Left lobe of liver (tissue), 2 donors: ENCODE data around the gene GCG. TPM values are rescaled to one million over a fixed set of nuclear protein-coding genes. Genes with fewer than 3 reads are reported as not detected.

Source experiments
- ATAC-seq: fragments of 200-7000 bp; cut with Tn5 transposase; one replicate; pipeline ENCODE4 v1.9.1; 2020; ENCODE audit warnings: mild to moderate bottlenecking, moderate library complexity
- DNase-seq: peaks from one replicate; pipeline ENCODE4 v3.0.0-alpha.2; 2020; ENCODE audit warnings: low spot score
- total RNA-seq: library from RNA; stranded (reverse); gene quantifications from one replicate; pipeline ENCODE4 v1.2.1, GENCODE V29; 2021
- donor health status: DM: no; HTN: no; CAD: no; lungs with moderate emphysema.
- donor health status: DM: no; HTN: yes; CAD: no.

Gene GCG
- total RNA-seq = not detected

GRCh38 chr2:162152147-162152546, at the start of gene GCG:
Gene GCG (minus strand): TSS chr2:162152247. CDS start chr2:162149178, 3,069 bp downstream.
- DNase-seq (no peak), ATAC-seq (no peak)

DNA sequence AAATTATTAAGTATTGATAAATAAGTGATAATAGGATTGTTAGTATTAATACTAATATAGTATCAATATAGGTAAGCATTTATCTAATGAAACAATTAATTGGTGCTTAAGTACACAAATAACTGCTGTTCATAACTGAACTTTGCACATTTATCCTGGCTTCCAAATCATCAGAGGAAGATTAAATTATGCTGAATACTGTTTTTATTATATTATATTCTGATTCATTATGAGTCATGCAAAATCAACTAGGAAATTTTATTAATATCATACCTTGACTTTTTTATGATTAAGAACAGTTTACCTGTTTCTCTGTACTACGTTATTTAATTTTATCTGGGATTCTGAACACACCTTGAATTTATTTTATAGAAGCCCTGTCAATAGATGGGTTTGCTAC, 48.6 kb upstream of the GCG start:
- no peak for ATAC-seq
- no peak for DNase-seq

DNA sequence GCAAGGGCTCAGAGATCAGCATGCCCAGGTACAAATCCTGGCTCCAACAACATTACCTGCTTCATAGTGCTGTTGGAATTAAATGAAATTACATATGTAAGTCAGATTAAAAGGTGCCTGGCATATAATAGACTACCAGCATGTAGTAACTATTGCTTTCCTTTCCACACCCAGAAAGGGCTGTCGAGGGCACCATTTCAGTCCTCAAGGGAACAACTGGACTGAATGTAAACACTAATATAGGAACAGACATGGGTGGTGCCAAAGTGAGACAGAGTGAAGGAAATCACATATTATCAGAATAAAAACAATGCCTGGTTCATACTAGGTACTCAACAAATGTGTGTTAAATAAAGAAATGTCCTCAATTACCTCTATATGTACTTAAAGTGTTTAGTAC, 47.9 kb upstream of the GCG start:
- DNase-seq = no peak

DNA sequence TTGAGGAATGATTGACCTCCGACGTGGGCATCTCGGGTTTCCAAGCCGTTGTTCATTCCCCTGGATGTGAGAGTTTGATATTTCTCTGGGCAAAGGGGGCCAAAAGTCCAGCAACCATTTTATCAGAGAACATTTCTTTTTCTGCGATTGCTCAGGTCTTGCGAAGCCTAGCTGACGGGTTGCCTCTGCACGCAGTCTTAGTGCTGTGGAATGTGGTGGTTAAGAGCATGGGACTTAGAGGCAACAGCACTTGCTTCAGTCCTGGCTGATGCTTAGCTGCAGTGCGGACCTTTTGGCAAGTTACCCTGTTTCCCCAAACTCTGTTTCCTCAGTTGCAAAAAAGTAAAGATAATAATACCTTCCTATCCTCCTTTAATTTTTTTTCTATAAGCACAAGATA, 46.2 kb upstream of the GCG start:
- DNase-seq = no peak
- ATAC-seq = no peak

More for the DNA sequence above, 47.9 kb upstream of the GCG start:
- ATAC-seq = no peak

GRCh38 chr2:162197069-162197825, 45.2 kb upstream of the GCG start:
- ATAC-seq (no peak), DNase-seq (no peak)

- no peak for DNase-seq
- ATAC-seq = no peak
These were observed 44.6 kb upstream of the GCG start for GRCh38 chr2:162196638-162197037.

- ATAC-seq = no peak
- DNase-seq = no peak
These were observed 36.4 kb upstream of the GCG start for GRCh38 chr2:162188451-162188850.

GRCh38 chr2:162185541-162186232, 33.6 kb upstream of the GCG start:
- ATAC-seq = no peak
- DNase-seq = no peak

DNA sequence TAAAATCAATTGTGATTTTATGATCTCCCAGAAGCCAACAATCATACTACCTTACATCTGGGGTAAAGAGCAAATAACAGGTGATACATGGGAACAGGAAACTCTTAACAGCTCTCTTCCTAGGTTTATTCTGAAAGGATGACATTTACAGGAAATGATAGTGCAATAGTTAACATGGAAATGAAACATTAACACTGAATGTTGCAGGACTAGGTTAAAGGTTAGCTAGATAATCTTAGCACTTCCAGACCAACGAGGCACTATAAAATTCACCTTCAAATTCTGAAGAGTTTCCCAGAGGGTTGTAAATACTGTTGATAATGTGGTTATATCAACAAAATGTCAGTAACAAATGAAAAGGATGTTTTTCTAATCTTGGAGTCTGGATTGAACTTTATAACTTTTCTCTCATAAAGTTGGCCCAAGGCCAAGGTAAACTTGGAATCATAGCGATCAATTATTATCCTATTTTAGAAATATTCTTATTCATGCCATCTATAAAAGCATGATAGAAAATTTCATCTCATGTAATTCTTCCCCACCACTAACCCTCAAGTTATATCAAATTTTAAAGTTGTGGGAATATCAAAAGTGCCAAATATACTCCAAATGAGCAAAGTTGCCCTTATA, 32.9 kb upstream of the GCG start:
- ATAC-seq = peak; percentile 19
- DNase-seq = no peak

DNA sequence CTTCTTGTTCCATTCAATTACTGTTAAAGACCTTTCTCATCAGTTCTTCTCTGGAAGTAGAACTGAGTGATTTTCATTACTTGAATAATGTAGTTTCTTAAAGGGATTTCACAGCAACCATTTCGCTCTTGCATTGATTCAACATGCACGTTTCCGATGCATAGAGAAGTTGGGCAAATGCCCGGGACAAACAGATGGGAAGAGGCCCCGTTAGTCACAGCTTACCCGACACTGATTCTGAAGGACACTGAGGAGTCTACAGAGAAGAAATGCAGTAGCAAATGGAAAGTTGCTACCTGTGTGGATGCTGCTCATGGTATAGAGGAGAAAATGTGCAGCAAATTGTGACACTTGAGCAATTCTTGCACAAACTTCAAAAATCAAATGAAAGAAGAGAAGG, 32.3 kb upstream of the GCG start:
- ATAC-seq (no peak), DNase-seq (no peak)

GRCh38 chr2:162182395-162182794, 30.3 kb upstream of the GCG start:
- ATAC-seq = no peak
- DNase-seq = no peak

DNA sequence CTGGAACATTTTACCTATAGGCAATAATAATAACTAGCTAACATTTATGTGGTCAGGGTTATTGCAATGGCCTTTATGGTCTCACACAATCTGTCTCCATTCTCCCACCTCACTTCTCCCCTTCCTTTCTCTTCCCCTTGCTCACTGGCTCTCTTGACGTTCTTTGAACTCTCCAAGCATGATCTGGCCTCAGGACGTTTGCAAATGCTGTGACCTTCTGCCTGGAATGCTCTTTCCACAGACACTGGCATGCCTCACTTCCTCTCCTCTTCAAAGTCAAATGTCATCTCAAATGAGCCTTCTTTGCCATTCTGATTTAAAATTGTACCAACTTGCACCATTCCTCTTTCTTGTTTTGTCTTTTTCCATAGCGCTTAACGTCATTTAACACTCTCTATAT, 25.3 kb upstream of the GCG start:
- no peak for ATAC-seq
- no peak for DNase-seq

- peak; percentile 47 for ATAC-seq
- no peak for DNase-seq
These were observed 23.7 kb upstream of the GCG start for GRCh38 chr2:162175714-162176113.

GRCh38 chr2:162174746-162175145, 22.7 kb upstream of the GCG start:
- DNase-seq (no peak), ATAC-seq (no peak)

- DNase-seq = no peak
- ATAC-seq = no peak
These were observed 20.8 kb upstream of the GCG start for GRCh38 chr2:162172802-162173370.

DNA sequence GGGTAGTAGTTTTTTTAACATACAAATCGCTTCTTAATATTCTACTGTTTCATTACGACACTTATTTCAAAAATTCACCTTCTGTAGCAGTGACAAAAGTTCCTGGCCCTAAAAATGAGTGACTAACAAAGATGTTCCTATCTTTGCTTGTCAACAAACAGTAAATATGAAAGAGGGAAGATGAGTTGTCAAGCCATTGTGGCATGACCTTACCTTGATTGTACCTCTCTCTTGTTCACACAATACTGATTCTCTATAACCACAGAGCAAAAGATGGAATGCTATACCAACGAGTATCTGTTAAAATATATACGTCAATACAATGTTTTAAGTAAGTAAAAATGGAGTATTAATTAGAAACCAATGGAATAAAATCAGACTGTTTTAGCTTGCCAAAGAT, 14.7 kb upstream of the GCG start:
- no peak for ATAC-seq
- DNase-seq = no peak

GRCh38 chr2:162166174-162166573, 14.1 kb upstream of the GCG start:
- ATAC-seq (no peak), DNase-seq (no peak)

DNA sequence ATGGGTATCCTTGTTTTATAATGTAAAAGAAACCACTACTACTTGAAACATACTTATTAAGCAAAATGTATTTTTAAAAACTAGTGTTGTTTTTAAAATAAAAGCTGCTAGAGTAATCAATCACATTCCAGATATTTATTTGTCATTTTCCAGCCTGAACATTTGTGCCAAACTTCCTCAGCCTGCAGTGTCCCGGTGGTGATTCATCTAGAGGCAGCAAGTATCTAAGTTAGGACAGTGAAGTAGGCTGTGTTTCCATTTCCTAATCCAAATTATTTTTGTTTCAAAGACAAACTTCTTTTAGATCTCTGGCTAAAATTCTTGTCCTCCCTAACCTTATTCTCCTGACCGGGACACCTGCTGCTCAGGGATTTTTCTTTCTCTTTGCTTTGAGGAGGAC, 12.8 kb upstream of the GCG start:
- DNase-seq = no peak

DNA sequence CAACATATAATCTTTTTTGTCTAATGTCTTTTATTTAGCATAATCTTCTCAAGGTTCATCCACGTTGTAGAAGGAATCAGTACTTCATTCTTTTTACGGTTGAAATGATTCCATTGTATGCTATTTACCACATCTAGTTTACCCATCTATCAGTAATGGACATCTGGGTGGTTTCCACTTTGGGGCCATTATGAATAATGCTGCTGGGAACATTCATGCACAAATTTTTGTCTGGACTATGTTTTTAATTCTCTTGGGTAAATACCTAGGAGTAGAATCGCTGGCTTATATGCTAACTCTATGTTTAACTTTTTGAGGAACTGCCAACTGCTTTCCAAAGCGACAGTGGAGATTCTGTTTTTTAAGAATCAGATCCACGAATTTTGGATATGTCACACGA, 7.4 kb upstream of the GCG start:
- ATAC-seq (no peak), DNase-seq (no peak)

More for the DNA sequence above, 12.8 kb upstream of the GCG start:
- ATAC-seq = no peak

DNA sequence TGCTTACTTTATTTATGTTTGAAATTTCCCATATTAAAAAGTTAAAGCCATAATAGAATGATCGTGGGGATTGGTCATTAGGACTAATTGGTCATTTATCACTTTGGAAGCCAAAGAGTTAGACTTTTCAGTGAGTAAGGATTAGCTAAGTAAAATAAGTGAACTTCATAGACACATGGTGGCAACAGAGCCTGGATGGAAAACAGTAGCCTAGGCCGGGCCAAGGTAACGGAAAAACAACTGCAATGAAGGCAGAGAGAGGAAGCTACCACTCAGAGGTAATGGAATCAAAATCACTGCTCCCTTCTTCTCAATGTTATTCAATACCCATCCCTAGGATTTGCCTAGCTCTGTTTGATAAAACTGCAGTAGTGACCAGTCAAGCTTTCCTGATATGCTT, 4.1 kb upstream of the GCG start:
- ATAC-seq = no peak
- no peak for DNase-seq

- DNase-seq (no peak), ATAC-seq (no peak)
These were observed 3.0 kb upstream of the GCG start for GRCh38 chr2:162155093-162155492.
